Measurements from ENCODE around the gene IGF2R. TPM values are rescaled to one million over a fixed set of nuclear protein-coding genes. Genes with fewer than 3 reads are reported as not detected.
"Not testable (repeated sequence)": the region's sequence is repeated elsewhere in the genome, so short reads cannot be mapped to it uniquely, and the experiment has no call there.

The IGF2R gene
- total RNA-seq (10 to 100 TPM; 32.9 to 70.3 (median 49.2) TPM), polyA plus RNA-seq (100 to 1,000 TPM in 1 of 2 donors, 10 to 100 TPM in 1; 29.3 to 116 TPM)
- long read RNA-seq, donor 1, partial matches to known transcripts, result 5 of 10 reads
- long read RNA-seq, donor 1, other reads (novel, unspliced or antisense), result 5 of 10 reads
- long read RNA-seq, donor 2, partial matches to known transcripts, result 42 of 42 reads
- long read RNA-seq, donor 2, other reads (novel, unspliced or antisense), result 0 of 42 reads
- long read RNA-seq, donor 3, full-length matches to known transcripts, result 3 of 61 reads
- long read RNA-seq, donor 3, partial matches to known transcripts, result 52 of 61 reads
- long read RNA-seq, donor 3, other reads (novel, unspliced or antisense), result 6 of 61 reads

- WGBS, 3 donors, result 1 to 4% (median 3%) methylated on average over 15 to 67 of the region's 68 CpGs
- H3K27ac ChIP-seq, result peak within 1 kb of the TSS; percentile 89 to 90
- peaks cover 16% of the 10 kb centered on the region for H3K4me1 ChIP-seq (ENCODE audit: insufficient read depth)
- peak within 1 kb of the TSS; percentile 96 for H3K4me3 ChIP-seq
- no peaks in the 10 kb centered on the region for H3K9me3 ChIP-seq
- TF ChIP-seq POLR2A (IDR thresholded peaks at IDR 0.05), result peak; percentile 83
- peak; percentile 12 for TF ChIP-seq EP300 (IDR thresholded peaks at IDR 0.05)
- TF ChIP-seq CTCF (IDR thresholded peaks at IDR 0.05), result peak in 1 of 3 donors; percentile 24
- no peaks in the 10 kb centered on the region for H3K27me3 ChIP-seq
- H3K36me3 ChIP-seq, result no peaks in the 10 kb centered on the region
- DNase-seq, result peak; percentile 93 to 96 (median 95)
- intact Hi-C loops (cut with DNase I), result no loop called here
Measured at GRCh38 chr6:159968295-159969203, at the start of gene IGF2R. TSS of gene IGF2R (plus strand) at chr6:159969082. CDS start at chr6:159969247, 165 bp downstream.

- intact Hi-C loops (cut with DNase I), result no loop called here
- H3K4me3 ChIP-seq, result no peak overlapping the region
- no peak overlapping the region for H3K27ac ChIP-seq
- 83 to 88% (median 88%) methylated on average over 6 of the region's 6 CpGs for WGBS, 3 donors
- H3K9me3 ChIP-seq, result no peaks in the 10 kb centered on the region
- no peak for TF ChIP-seq POLR2A (IDR thresholded peaks at IDR 0.05)
- TF ChIP-seq CTCF (IDR thresholded peaks at IDR 0.05), result no peak
- TF ChIP-seq EP300 (IDR thresholded peaks at IDR 0.05), result no peak
- H3K4me1 ChIP-seq (ENCODE audit: insufficient read depth), result no peaks in the 10 kb centered on the region
- DNase-seq, result no peak
- H3K27me3 ChIP-seq, result no peaks in the 10 kb centered on the region
- no peaks in the 10 kb centered on the region for H3K36me3 ChIP-seq
Measured at GRCh38 chr6:159919800-159920199, 49.1 kb upstream of the IGF2R start.

GRCh38 chr6:159924150-159924549 lies 44.7 kb upstream of the IGF2R start:
- H3K4me1 ChIP-seq (ENCODE audit: insufficient read depth); intact Hi-C loops (cut with DNase I); H3K9me3 ChIP-seq; H3K4me3 ChIP-seq; H3K27me3 ChIP-seq; H3K27ac ChIP-seq; DNase-seq; H3K36me3 ChIP-seq: not testable (repeated sequence)
- WGBS, 3 donors, result 63 to 74% (median 66%) methylated on average over 2 of the region's 2 CpGs

GRCh38 chr6:159926542-159927203 lies 42.2 kb upstream of the IGF2R start:
- WGBS, 3 donors, result 77 to 87% (median 82%) methylated on average over 5 of the region's 5 CpGs
- TF ChIP-seq CTCF (IDR thresholded peaks at IDR 0.05), result no peak
- no peak for TF ChIP-seq EP300 (IDR thresholded peaks at IDR 0.05)
- no peak for TF ChIP-seq POLR2A (IDR thresholded peaks at IDR 0.05)
- Histone ChIP-seq H3K9me3 (no peaks in the 10 kb centered on the region), H3K36me3 (no peaks in the 10 kb centered on the region), H3K27ac (no peak overlapping the region), H3K27me3 (no peaks in the 10 kb centered on the region), H3K4me3 (no peak overlapping the region), H3K4me1 (ENCODE audit: insufficient read depth) (peaks cover under 1% of the 10 kb centered on the region)
- intact Hi-C loops (cut with DNase I), result no loop called here
- DNase-seq, result no peak
